Lung (tissue), 12 donors: ENCODE results near the gene RHBG. TPM values are rescaled to one million over a fixed set of nuclear protein-coding genes. Genes with fewer than 3 reads are reported as not detected.

ENCODE experiments used
- ATAC-seq: fragments of 200-7000 bp; cut with Tn5 transposase; one replicate; pipeline ENCODE4 v1.9.1; 2020; ENCODE audit warnings: moderate number of reproducible peaks; ENCODE audit not compliant: insufficient read depth, low FRiP score
- DNase-seq, 3 donors: peaks; one replicate each; pipeline ENCODE4 v3.0.0-alpha.2; 2013 to 2017
- H3K27ac ChIP-seq, 2 donors: one replicate each; pipeline ENCODE4 v1.5.1; 2013; ENCODE audit warnings: mild to moderate bottlenecking in 2 of 2, moderate library complexity in 2 of 2, control low read depth in 1 of 2, inconsistent platforms in 1 of 2, low read depth in 1 of 2, low read length in 1 of 2
- H3K27me3 ChIP-seq, 3 donors: one replicate each; pipeline ENCODE4 v1.5.1; 2013; ENCODE audit warnings: low read length in 2 of 3; ENCODE audit not compliant: control insufficient read depth in 3 of 3, insufficient read depth in 3 of 3
- H3K36me3 ChIP-seq, 4 donors: one replicate each; pipeline ENCODE4 v1.5.1; 2013; ENCODE audit warnings: low read length in 4 of 4, mild to moderate bottlenecking in 1 of 4, moderate library complexity in 1 of 4; ENCODE audit not compliant: control insufficient read depth in 4 of 4, insufficient read depth in 4 of 4
- H3K4me1 ChIP-seq, 5 donors: one replicate each; pipeline ENCODE4 v1.5.1; 2013; ENCODE audit warnings: low read length in 5 of 5, mild to moderate bottlenecking in 2 of 5, moderate library complexity in 1 of 5; ENCODE audit not compliant: control insufficient read depth in 5 of 5, insufficient read depth in 5 of 5
- H3K4me3 ChIP-seq: one replicate; pipeline ENCODE4 v1.5.1; 2013; ENCODE audit warnings: mild to moderate bottlenecking, control low read depth, moderate library complexity
- H3K9ac ChIP-seq, 2 donors: one replicate each; pipeline ENCODE4 v1.5.1; 2013; ENCODE audit warnings: low read length in 2 of 2, control low read depth in 1 of 2; ENCODE audit not compliant: insufficient read depth in 1 of 2
- H3K9me3 ChIP-seq, 4 donors: one replicate each; pipeline ENCODE4 v1.5.1; 2013; ENCODE audit warnings: low read length in 3 of 4, mild to moderate bottlenecking in 1 of 4, moderate library complexity in 1 of 4; ENCODE audit not compliant: control insufficient read depth in 4 of 4, insufficient read depth in 3 of 4
- CTCF ChIP-seq: IDR thresholded peaks from 2 replicates; pipeline ENCODE4 v1.5.1; 2012; ENCODE audit warnings: mild to moderate bottlenecking; ENCODE audit errors: control extremely low read depth, extremely low read depth
- WGBS, 2 donors: extraction: QIAGEN DNeasy Blood & Tissue Kit; methylation state at CpG; one replicate each; pipeline ENCODE4 v1.1.7; 2013; 5-methylcytosine and 5-hydroxymethylcytosine counted together
- polyA plus RNA-seq, 2 donors: library from polyadenylated mRNA; stranded (reverse); fragments of 200-250 nt; gene quantifications; one replicate each; pipeline ENCODE4 v1.2.1, GENCODE V29; 2013
- total RNA-seq, 2 donors: library from RNA; depleted of rRNA in 1 of 2; stranded (reverse); fragments of >200 nt in 1 of 2; gene quantifications; one replicate each; pipeline ENCODE4 v1.2.1, GENCODE V29; 2014 to 2021
- donor health status: control.
- donor health status: control.
- donor health status: Bipolar disorder and iron deficiency.
- donor health status: healthy.
- donor health status: DM: yes; HTN: yes; CAD: no.

The RHBG gene
- total and polyA plus RNA-seq, 4 donors, result 0.18 to 0.74 TPM; not detected in 2

GRCh38 chr1:156356875-156357534 is 12.0 kb upstream of the RHBG start:
- Histone ChIP-seq H3K27me3 (peaks cover 0 to 10% (median 9%) of the 10 kb centered on the region in 3 donors), H3K4me3 (no peak overlapping the region), H3K9me3 (no peaks in the 10 kb centered on the region), H3K4me1 (peaks cover 0 to 2% (median 0%) of the 10 kb centered on the region in 5 donors), H3K9ac (no peak overlapping the region), H3K36me3 (no peaks in the 10 kb centered on the region), H3K27ac (no peak overlapping the region)
- TF ChIP-seq CTCF, result peak; percentile 42
- DNase-seq, result peak; percentile 44 to 75 (median 63)
- WGBS, 2 donors, result 10 to 12% methylated on average over 22 of the region's 22 CpGs
- peak; percentile 66 for ATAC-seq

DNA sequence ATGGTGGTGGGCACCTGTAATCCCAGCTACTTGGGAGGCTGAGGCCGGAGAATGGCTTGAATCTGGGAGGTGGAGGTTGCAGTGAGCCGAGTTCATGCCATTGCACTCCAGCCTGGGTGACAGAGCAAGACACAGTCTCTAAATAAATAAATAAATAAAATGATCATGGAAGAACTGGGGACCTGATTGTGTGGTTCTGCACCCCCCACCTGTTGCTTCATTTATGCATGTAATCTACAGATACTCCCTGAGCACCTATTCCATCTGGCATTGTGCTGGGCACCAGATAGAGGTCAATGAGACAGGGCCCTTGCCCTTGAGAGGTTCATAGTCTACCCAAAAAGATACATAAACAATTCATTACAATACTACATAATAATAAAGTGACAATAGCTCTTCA is 11.0 kb upstream of the RHBG start:
- Histone ChIP-seq H3K4me3 (no peak overlapping the region), H3K27me3 (peaks cover 0 to 9% (median 8%) of the 10 kb centered on the region in 3 donors), H3K9ac (no peak overlapping the region), H3K27ac (no peak overlapping the region), H3K9me3 (no peaks in the 10 kb centered on the region), H3K4me1 (peaks cover 0 to 2% (median 0%) of the 10 kb centered on the region in 5 donors), H3K36me3 (no peaks in the 10 kb centered on the region)
- WGBS, 2 donors, result 91 to 95% methylated on average over 2 of the region's 2 CpGs
- DNase-seq, result no peak
- ATAC-seq, result no peak
- TF ChIP-seq CTCF, result no peak

DNA sequence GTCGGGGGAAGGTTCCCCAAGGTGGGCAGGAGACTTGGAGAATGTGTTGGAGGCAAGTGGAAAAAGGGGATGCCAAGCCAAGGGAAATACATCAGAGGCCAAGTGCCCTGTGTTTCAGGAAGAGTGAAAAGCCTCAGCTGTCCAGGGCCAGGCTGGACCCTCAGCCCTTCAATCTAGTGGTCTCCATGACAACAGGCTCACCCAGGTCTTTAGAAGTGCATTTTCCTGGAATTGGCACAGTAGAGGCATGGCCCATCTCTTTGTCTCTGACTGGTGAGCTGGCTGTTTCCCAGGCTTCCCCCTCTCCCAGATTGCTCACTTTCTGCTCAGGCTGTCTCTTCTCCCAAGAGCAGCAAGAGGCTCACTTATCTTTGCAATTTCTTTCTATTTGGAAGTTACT is 10.4 kb upstream of the RHBG start:
- no peak for TF ChIP-seq CTCF

More for the DNA sequence above, 10.4 kb upstream of the RHBG start:
- Histone ChIP-seq H3K4me1 (peaks cover 0 to 2% (median 0%) of the 10 kb centered on the region in 5 donors), H3K4me3 (no peak overlapping the region), H3K27ac (no peak overlapping the region), H3K36me3 (no peaks in the 10 kb centered on the region), H3K9ac (no peak overlapping the region), H3K9me3 (no peaks in the 10 kb centered on the region), H3K27me3 (peaks cover 0 to 9% (median 8%) of the 10 kb centered on the region in 3 donors)
- DNase-seq (no peak), ATAC-seq (no peak)
- WGBS, 2 donors, result 92 to 94% methylated on average over 1 of the region's 1 CpG
